GM21529 (cell line): Measurements from ENCODE around the gene COL8A2.
A peak's percentile ranks its signal among the peaks of the same experiment; 100 is the strongest.
"Not testable (repeated sequence)": the region's sequence is repeated elsewhere in the genome, so short reads cannot be mapped to it uniquely, and the experiment has no call there.

Source experiments
- ATAC-seq: cut with Tn5 transposase; IDR thresholded peaks from one replicate; pipeline ENCODE4 v1.9.1; 2021; ENCODE audit not compliant: unreplicated experiment

The COL8A2 gene

DNA sequence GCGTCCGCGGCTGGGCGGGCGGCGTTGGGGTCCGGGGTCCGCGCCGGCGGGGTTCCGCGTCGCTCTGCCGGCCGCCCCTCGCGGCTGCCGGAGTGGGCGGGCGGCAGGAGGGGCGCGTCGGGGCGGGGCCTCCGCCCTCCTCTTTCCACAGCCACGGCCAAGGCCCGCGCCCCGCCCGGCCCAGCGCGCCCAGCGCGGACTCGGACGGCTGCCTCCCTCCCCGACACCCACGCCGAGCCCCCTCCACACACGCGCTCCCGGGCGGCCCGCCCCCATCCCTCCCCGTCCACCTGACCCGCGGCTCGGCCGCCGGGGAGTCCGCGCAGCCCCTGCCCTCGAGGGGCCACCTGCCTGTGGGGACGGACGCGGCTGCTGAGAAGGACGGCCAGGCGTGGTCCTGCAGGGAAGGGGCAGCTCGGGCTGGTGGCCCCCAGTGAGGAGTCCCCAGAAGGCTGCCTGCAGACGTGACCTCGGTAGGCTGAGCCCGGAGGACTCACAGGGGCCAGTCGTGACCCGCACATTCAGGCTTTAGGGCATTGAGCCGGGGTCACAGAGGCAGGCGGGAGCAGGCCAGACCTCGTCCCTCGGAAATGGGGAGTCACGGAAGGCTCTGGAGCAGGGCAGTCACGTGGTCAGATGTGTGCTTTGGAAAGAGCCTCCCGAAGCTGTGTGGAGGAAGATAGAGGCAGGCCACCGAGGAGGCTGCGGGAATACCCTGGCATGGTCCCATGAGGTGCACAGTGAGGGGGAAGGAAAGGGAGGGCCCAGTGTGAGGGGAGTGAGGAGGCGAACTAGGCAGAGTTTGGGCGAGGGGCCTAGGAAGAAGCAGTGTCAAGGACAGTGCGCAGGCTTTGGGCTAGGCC lies at the start of gene COL8A2:
Gene COL8A2 (minus strand): TSS at position 94 of the 863 bp plus-strand sequence. CDS start 24,980 bp downstream, outside the sequence.
- ATAC-seq, result no peak

GRCh38 chr1:36174713-36175112 lies 49.7 kb upstream of the COL8A2 start:
- no peak for ATAC-seq

DNA sequence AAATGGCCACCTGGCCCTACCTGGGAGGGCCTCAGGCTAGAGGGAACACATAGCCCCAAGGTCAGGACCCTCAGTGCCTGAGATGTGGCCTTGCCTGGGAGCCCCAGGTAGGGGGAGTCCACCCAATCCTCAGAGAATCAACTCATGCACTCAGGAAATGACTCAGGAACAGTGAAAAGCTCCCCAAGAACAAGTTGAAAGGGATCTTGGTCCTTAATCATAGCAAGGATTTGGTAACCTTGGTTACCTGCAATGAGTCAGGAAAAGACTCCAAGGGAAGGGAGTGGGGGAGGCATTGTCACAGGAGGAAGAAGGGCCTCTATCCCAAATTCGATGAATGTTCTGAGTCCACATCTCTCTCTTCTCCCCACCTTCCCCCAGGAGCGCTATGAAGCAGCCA lies 48.0 kb upstream of the COL8A2 start:
- ATAC-seq, result no peak

DNA sequence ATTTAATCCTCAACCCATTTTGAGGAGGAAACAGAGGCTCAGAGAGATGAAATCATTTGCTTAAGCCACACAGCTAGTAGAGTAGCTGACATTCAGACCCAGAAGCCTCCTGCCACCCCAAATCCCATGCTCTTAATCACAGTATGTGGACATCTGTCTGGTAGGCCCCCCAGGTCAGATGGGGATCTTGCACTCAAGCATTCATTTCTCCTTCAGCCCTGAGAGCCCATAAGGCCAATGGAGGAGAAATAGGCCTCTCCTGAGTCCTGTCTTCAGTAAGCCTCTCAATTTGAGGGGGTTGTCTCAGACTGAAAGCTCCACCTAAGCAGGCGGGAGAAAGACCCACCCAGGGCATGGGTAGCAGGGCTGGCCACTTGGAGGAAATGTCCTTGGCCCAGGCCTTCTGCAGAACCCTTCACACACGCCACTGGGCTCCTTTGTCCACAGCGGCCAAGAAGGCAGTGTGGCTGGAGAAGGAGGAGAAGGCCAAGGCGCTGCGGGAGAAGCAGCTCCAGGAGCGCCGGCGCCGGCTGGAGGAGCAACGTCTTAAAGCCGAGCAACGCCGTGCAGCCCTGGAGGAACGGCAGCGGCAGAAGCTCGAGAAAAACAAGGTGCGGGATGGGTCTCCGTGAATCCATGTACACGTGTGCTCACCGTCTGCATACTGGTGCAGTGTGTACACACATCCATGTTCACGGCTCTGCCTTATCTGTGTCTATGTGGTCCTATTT lies 47.2 kb upstream of the COL8A2 start:
- ATAC-seq, result no peak

DNA sequence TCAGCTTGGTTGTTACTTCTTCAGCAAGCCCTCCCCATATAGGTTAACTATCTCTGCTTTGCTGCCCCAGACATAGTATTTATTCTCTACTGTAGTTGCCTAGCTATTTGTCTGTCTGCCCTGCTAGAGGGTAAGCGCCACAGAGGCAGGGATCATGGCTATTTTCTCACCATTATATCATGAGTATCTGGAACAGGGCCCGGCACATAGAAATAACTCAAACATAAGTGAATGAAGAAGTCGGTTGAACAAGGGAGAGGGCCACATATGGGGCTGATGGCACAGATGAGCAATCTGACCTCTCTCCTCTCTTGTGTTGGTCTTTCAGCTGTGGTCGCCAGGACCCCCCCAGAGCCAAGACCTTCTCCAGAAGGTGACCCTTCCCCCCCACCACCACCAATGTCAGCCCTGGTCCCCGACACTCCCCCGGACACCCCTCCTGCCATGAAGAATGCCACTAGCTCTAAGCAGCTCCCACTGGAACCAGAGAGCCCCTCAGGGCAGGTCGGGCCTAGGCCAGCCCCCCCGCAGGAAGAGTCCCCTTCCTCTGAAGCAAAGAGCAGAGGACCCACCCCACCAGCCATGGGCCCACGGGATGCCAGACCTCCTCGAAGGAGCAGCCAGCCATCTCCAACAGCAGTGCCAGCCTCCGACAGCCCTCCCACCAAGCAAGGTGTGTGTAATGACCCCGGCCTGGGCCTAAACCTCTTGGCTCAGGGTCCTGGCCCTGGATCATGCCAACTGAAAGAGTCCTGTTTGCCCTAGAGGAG lies 45.8 kb upstream of the COL8A2 start:
- ATAC-seq, result no peak

- ATAC-seq, result no peak
Measured at GRCh38 chr1:36168514-36168913, 43.5 kb upstream of the COL8A2 start.

DNA sequence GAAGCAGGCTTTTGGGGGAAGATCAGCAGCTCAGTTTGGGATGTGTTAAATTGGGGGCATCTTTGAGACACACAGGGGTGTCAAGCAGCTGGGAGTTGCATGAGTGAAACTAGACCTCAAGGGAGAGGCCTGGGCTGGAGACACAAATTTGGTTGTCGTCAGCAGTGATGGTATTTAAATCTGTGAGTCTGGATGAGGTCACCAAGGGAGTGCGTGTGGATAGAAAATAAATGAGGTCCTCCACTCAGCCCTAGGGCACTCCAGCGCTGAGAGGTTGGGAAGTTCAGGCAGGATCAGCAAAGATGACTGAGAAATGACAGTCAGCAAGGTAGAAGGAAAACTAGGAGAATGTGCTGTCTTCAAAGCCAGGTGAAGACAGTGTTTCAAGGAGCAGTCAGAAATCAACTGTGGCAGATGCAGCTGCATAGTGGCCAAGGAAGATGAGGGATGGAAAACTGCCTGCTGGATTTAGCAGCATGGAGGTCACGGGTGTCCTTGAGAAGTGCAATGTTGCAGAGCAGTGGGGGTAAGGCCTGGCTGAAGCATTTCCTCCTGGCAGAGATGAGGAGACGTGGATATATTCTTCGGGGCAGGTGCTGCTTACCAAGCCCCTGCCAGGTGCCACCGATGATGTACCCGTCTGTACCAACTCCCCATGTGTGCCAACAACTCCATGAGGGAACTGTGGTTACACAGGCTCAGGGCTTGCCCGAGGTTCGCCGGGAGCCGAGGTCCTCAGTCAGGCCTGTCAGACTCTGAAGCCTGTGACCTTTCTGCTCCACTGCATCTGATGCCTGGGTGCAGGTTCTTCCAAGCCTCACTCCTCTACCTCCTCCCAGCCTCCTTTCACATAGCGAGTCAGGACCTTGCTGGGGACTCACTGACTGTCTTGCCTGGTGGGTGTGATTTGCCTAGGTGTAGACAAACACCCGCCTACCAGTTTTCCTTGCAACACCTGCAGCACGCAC lies 42.2 kb upstream of the COL8A2 start:
- no peak for ATAC-seq

- ATAC-seq, result no peak
Measured at GRCh38 chr1:36166136-36166535, 41.1 kb upstream of the COL8A2 start.

- no peak for ATAC-seq
Measured at GRCh38 chr1:36165145-36165544, 40.1 kb upstream of the COL8A2 start.

DNA sequence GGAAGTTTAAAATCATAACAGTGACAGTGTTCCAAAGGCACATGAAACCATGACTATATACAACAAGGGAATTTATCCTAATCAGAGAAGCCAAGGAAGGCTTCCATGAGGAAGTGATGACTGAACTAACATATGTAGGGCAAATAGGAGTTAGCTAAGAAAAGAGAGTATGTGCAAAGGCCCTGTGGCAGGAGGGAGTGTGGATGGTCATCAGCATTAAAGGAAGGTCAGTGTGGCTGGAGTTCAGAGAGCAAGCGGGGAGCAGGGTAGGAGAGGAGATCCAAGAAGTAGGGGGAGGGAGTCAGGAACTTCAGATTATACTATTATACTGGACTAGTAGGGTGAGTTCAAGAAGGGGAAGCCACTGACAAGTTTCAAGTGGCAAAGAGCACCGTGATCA lies 39.3 kb upstream of the COL8A2 start:
- no peak for ATAC-seq

DNA sequence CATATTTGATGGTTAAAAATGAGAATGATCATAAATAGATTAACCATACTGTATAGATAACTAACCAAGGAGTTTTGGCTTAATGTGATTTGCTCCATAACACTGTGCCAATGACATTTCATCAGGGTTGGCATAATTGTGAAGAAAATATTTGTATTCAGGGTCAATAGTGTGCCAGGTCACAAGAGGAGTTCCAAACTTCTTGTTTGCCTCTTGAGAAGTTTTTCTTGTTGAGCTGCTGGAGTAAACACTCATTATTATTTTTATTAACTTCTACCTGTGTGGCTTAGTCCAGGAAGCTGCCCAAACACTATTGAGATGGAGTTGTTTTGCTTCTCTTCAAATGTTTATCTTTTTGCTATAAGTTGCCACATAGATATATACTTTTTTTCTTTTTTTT lies 38.4 kb upstream of the COL8A2 start:
- ATAC-seq, result no peak

DNA sequence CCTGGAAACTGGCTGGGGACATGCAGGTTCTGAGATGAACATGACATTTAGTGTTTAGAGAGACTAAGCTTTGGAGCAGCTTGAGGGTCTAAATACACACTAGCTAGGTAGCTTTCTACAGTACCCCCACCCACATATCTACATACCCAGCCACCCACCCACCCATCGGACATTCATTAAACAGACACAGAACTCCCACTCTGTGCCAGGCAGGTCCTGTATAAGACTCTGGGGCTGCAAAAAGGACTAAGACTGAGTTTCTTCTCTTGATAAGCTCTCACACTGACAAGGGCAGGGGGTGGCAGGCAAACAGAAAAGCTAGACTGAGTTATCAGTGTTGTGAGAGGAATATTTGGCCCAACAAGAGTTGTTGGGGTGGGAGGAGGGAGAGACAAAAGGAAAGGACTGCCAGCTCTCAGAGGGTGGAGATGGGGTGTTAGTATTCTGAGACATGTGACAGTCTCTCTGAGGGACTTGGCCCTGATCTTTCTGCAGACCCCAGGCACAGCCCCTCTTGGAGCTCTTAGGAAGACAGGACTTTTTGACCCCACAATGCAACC lies 37.7 kb upstream of the COL8A2 start:
- ATAC-seq, result no peak

GRCh38 chr1:36161641-36162531 lies 36.9 kb upstream of the COL8A2 start:
- peak; percentile 50 for ATAC-seq

GRCh38 chr1:36160949-36161485 lies 36.0 kb upstream of the COL8A2 start:
- ATAC-seq, result peak; percentile 44

- no peak for ATAC-seq
Measured at GRCh38 chr1:36160388-36160948, 35.4 kb upstream of the COL8A2 start.

GRCh38 chr1:36159614-36160387 lies 34.8 kb upstream of the COL8A2 start:
- no peak for ATAC-seq

DNA sequence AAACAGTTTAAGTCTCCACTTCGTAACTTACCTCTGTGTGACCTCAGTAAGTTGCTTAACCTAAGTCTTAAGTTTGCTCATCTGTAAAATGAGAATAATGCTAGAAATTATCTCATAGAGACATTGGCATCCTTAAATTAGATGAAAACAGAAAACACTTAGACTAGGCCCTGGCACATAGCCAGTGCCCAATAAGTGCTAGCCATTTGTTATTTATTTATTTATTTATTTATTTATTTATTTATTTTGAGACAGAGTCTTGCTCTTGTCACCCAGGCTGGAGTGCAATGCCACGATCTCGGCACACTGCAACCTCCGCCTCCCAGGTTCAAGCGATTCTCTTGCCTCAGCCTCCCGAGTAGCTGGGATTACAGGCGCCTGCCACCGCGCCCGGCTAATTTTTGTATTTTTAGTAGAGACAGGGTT lies 33.8 kb upstream of the COL8A2 start:
- not testable (repeated sequence) for ATAC-seq
